SK-N-SH (cell line): ENCODE results near the gene THADA.

Experiments
- CTCF ChIP-seq: fragments of 200-600 bp; sonication (generic); IDR thresholded peaks from 2 replicates; pipeline ENCODE4 v1.6.1; 2017; ENCODE audit warnings: antibody characterized with exemption, mild to moderate bottlenecking, moderate library complexity
- EP300 ChIP-seq, 2 experiments: IDR thresholded peaks; 2 replicates each; pipeline versions ENCODE4 v1.4.0 to v1.6.1; 2012; ENCODE audit warnings: borderline replicate concordance in 1 of 2, low read depth in 1 of 2, low read length in 1 of 2
- GATA2 ChIP-seq: sonication (generic); formaldehyde crosslinking; IDR thresholded peaks from 2 replicates; pipeline ENCODE4 v1.5.0; 2020; ENCODE audit warnings: mild to moderate bottlenecking, missing genetic modification reagents
- POLR2AphosphoS5 ChIP-seq: IDR thresholded peaks from 2 replicates; pipeline ENCODE4 v1.6.1; 2012; ENCODE audit warnings: low read depth, low read length

- no peak for TF ChIP-seq CTCF
- no peak for TF ChIP-seq GATA2 (CRISPR knock-in tag)
- TF ChIP-seq POLR2AphosphoS5: no peak
- no peak for TF ChIP-seq EP300 (IDR thresholded peaks at IDR 0.05; ENCODE audit: borderline replicate concordance in 1 of 2, low read depth in 1 of 2, low read length in 1 of 2)
These were observed 112.9 kb downstream of the THADA start for GRCh38 chr2:43482961-43483360.
